ENCODE measurements around the gene SLC6A16.

SLC6A16 gene

DNA sequence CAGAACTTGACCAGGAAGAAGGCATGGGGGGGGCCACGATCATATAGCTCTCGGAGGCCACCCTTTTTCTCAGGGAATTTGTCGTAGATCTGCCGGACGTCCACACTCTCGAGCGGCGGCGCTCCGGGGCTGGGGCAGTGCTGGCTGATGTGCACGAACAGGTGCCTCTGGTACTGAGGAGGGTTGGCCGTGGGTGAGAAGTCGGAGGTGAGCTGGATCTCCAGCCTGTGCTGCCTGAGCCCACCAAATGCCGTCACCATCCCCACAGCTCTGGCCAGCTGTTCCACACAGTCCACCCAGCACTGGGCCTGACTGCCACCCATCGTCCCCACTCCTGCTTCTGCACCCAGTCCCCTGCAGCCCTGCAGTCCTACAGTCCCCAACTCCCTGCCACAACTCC is 22.2 kb upstream of the SLC6A16 start:
- Histone ChIP-seq H3K9me3 (no peaks in the 10 kb centered on the region), H3K36me3 (no peaks in the 10 kb centered on the region), H3K4me3 (ENCODE audit: low read depth, low read length) (no peak overlapping the region), H3K4me1 (no peaks in the 10 kb centered on the region), H3K27me3 (no peaks in the 10 kb centered on the region)
- no peak for TF ChIP-seq CTCF (IDR thresholded peaks at IDR 0.05; ENCODE audit: low read depth, low read length)
- DNase-seq = no peak

DNA sequence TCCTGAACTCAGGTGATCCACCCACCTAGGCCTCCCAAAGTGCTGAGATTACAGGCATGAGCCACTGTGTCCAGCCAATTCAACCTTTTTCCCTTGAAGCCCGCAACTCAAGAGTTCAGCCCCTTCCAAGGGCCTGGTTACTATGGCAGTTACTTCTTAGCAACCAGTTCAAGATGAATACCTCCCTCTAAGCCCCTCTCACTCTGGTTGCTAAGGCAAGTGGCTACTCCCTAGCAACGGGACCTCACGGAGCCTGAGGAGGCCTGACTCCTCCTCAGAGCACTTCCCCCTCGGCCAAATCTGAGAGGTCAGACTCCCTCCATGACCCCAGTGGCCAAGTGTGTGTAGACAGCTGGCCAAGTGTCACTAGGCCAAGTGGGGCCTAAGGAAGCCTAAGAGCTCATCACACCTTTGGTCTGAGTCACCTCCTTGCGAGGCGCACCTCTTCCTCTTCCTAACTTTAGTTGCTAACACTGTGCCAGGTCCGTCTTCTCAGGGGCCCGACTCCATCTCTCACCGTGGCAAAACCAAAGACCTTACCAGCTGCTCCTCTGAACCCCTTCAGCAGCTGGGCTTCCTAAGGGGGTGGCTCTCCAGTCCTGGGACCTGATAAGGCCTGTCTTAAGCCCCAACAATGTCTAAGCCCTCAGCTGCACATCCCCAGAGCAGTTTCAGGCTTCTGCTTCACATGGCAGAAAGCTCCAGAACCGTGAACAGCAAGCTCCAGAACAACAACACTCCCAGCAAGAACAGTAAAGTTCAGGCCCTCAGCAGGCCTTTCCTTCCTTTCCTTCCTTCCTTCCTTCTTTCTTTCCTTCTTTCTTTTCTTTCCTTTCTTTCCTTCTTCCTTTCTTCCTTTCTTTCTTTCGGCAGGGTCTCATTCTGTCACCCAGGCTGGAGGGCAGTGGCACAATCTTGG is 19.8 kb upstream of the SLC6A16 start:
- Histone ChIP-seq H3K9me3 (no peaks in the 10 kb centered on the region; the same call in 1 of the 2 replicates), H3K36me3 (no peaks in the 10 kb centered on the region), H3K4me1 (no peaks in the 10 kb centered on the region), H3K4me3 (ENCODE audit: low read depth, low read length) (no peak overlapping the region), H3K27me3 (no peaks in the 10 kb centered on the region)
- no peak for TF ChIP-seq CTCF (IDR thresholded peaks at IDR 0.05; ENCODE audit: low read depth, low read length)
- no peak for DNase-seq

DNA sequence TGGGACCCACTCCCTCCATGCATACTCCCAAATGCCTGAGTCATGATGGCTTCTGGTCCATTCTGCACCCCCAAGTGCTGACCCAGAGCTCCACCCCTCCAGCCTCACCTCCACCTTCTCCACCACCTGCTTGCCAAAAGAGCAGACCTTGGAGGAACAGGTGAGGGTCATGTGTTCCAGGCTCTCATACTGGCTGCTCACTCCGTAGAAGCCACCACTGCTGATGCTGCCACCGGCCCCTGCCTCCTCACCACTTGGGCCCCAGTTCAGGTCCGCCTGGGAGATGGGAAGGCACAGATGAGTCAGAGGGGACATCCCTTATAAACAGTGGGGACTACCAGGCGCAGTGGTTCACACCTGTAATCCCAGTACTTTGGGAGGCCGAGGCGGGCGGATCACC is 18.1 kb upstream of the SLC6A16 start:
- H3K4me3 ChIP-seq (ENCODE audit: low read depth, low read length) = no peak overlapping the region
- no peaks in the 10 kb centered on the region; the same call in 1 of the 2 replicates for H3K4me1 ChIP-seq
- H3K36me3 ChIP-seq = no peaks in the 10 kb centered on the region
- H3K9me3 ChIP-seq = no peaks in the 10 kb centered on the region; the same call in 1 of the 2 replicates
- H3K27me3 ChIP-seq = no peaks in the 10 kb centered on the region
- no peak for TF ChIP-seq CTCF (IDR thresholded peaks at IDR 0.05; ENCODE audit: low read depth, low read length)
- DNase-seq = no peak

- Histone ChIP-seq H3K36me3 (no peaks in the 10 kb centered on the region), H3K4me1 (no peaks in the 10 kb centered on the region; the same call in 1 of the 2 replicates), H3K9me3 (no peaks in the 10 kb centered on the region; the same call in 1 of the 2 replicates), H3K4me3 (ENCODE audit: low read depth, low read length) (no peak overlapping the region), H3K27me3 (no peaks in the 10 kb centered on the region)
- TF ChIP-seq CTCF (IDR thresholded peaks at IDR 0.05; ENCODE audit: low read depth, low read length) = no peak
- no peak for DNase-seq
These were observed 17.3 kb upstream of the SLC6A16 start for GRCh38 chr19:49342291-49342721.

GRCh38 chr19:49340865-49341718 is 16.1 kb upstream of the SLC6A16 start:
- TF ChIP-seq CTCF (IDR thresholded peaks at IDR 0.05; ENCODE audit: low read depth, low read length) = no peak
- no peaks in the 10 kb centered on the region for H3K36me3 ChIP-seq
- no peaks in the 10 kb centered on the region; the same call in 1 of the 2 replicates for H3K9me3 ChIP-seq
- no peaks in the 10 kb centered on the region for H3K27me3 ChIP-seq
- H3K4me3 ChIP-seq (ENCODE audit: low read depth, low read length) = no peak overlapping the region
- H3K4me1 ChIP-seq = no peaks in the 10 kb centered on the region; the same call in 1 of the 2 replicates
- no peak for DNase-seq

All from BE2C (cell line).